HG03025 (cell line): ENCODE results near the gene SEZ6L2.
"Not testable (repeated sequence)": the region's sequence is repeated elsewhere in the genome, so short reads cannot be mapped to it uniquely, and the experiment has no call there.

Experiments
- ATAC-seq: cut with Tn5 transposase; IDR thresholded peaks from one replicate; pipeline ENCODE4 v1.9.1; 2021; ENCODE audit warnings: mild to moderate bottlenecking, moderate library complexity; ENCODE audit not compliant: unreplicated experiment, low FRiP score

SEZ6L2 gene

DNA sequence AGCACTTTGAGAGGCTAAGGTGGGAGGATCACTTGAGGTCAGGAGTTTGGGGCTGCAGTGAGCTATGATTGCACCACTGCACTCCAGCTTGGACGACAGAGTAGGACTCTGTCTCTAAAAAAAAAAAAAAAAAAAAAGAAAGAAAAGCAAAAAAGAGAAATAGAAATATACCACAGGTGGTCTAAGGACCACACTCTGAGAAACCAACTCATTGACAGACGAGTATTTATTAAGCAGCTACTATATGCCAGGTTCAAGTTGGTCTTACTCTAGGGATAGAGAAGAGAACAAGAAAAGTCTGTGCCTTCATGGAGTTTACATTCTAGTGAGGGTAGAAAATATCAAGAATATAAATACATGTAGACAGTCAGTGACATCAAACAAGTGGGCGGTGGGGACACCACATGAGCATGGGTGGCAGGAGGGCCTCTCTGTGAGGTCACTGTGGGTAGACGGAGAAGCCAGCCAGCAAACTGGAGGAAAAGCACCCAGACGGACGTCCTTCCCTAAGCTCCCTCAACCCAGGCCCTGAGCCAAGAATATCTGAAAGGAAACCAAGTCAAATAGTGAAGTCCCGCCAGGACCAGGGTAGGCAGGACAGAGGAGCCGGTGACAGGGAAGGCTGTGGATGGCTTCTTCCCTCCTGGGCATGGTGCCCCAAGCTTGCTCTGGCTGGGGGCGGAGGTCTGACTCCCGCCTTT is 41.1 kb downstream of the SEZ6L2 start:
- ATAC-seq = no peak

DNA sequence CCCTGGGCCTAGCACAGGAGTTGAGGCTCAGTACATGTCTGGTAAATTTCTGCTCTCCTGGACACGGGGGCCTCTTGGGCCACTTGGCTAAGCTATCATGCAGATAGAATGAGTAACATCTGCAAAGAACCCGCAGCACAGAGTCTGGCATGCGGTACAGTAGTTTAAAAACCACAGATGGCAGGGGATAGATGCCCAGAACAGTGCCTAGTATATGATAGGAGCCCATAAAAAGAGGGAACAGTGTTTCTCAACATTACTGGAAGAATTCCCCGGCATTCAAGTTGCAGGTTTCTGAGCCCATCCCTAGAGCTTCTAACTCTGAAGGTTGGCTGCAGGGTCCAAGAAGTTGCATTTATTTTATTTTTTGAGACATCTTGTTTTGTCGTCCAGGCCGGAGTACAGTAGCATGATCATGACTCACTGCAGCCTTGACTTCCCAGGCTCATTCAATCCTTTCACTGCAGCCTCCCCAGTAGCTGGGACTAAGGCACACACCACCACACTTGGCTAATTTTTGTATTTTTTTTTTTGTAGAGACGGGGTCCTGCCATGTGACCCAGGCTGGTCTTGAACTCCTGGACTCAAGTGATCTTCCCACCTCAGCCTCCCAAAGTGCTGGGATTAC is 42.1 kb downstream of the SEZ6L2 start:
- ATAC-seq = no peak

DNA sequence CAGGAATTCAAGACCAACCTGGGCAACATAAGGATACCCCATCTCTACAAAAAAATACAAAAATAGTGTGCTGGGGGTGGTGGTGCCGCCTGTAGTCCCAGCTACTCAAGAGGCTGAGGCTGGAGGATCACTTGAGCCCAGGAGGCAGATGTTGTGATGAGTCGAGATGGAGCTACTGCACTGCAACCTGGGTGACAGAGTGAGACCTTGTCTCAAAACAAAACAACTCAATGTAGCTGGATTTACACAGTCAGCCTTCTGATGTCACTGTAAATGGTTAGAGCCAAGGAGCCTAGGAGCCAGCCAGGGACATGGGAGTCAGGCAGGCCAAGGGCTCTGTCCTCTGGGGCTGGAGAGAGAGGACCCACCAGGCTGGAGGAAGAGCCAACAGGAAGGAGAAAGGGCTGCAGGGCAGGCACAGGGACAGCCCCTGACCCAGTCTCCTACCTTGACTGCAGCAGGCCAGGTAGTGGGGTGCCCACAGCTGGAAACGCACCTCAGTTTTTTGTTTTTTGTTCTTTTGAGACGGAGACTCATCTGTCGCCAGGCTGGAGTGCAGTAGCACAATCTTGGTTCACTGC is 44.7 kb downstream of the SEZ6L2 start:
- ATAC-seq = no peak

DNA sequence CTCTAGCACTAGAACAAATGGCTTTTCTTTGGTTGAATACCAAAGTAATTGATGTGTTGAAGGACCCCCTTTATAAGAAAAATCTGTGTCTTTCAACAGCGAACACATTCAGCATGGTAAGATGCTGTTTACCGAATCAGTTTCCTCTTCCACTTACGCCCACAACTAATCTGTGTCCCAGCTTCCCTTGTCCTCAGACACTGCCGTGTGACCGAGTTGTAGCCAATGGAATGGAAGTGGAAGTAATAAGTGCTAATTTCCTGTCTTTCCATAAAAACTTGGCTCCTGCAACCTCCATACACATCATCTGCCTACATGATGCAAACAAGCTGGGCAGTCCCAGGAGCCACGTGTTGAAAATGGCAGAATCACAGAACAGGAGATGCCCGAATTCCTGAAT is 46.7 kb downstream of the SEZ6L2 start:
- no peak for ATAC-seq

DNA sequence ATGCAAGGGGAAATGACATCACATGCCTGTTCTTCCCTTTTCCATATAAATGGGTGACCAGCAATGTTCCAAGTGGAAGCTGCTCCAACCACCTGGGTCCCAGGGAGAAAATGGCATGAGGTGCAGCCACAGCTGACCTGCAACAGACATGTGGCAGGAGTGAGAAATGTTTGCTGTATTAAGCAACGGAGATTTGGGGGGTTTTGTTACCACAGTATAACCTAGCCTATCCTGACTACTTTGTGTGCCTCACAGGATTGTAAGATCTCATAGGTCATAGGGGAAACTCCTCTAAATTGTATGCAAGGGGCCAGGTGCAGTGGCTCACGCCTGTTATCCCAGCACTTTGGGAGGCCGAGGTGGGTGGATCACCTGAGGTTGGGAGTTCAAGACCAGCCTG is 48.4 kb downstream of the SEZ6L2 start:
- no peak for ATAC-seq

DNA sequence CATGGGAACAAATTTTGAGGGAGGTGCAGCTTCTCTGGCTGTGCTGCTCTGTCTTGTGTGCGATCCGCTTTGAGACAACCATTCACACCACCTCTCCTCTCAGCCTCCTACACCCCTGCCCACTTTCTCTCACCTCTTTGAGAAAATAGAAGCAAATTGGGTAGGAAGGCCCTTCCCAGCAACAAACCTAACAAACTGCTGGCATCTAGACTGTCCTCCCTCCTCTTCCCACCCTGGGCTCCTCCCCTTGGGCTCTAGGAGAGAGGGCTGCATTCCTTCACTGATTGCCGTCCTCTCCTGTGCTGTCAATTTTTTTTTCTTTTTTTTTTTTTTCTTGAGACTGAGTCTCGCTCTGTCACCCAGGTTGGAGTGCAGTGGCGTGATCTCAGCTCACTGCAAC is 49.8 kb downstream of the SEZ6L2 start:
- no peak for ATAC-seq

DNA sequence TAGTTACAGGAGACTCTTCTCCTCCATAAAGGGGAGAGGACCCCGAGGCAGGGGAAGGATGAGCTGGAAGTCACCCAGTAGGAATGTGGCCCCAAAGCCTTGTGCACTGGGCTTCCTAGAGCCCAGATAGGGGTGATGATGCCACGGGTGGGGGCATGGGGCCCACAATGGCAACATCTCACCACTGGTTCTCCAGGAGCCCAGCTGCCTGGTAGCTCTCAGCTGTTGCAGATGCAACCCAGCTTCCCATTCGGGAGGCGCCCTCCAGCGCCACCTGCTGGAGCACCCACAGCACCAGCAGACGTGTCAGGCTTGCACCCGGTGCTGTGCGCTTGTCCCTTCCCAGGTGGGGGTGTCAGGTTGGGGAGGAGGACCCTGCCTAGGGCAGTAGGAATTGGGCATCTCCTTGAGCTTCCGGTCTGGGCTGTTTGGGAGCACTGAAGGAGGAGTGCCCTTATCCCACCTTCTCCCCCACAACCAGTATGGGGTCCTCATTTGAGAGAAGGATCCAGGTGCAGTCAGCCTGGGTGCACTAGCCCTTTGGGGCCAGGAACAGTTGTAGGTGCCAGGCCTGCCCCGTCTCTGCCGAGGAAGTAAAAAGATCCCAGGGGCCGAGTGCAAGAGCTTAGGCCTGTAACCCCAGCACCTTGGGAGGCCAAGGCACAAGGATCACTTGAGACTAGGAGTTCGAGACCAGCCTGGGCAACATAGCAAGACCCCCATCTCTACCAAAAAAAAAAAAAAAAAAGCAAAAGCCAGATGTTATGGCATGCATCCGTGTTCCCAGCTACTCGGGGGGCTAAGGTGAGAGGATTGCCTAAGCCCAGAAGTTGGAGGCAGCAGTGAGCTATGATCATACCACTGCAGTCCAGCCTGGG is 50.7 kb downstream of the SEZ6L2 start:
- ATAC-seq = no peak

DNA sequence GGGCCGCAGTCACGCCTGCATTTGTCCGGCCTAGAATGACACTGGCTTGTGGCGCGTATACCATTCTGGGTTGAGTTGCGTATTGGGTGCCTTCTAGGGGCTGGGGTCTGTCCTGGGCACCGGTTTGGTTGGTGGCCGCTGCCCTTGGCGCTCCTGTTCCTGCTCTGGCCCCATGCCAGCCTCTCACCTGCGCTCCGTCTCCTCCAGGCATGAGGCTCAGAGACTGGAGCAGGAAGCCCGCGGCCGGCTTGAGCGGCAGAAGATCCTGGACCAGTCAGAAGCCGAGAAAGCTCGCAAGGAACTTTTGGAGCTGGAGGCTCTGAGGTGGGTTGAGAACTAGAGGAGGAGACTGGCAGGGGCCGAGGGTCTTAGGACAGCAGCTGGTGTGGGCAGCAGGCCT is 53.7 kb downstream of the SEZ6L2 start:
- no peak for ATAC-seq

DNA sequence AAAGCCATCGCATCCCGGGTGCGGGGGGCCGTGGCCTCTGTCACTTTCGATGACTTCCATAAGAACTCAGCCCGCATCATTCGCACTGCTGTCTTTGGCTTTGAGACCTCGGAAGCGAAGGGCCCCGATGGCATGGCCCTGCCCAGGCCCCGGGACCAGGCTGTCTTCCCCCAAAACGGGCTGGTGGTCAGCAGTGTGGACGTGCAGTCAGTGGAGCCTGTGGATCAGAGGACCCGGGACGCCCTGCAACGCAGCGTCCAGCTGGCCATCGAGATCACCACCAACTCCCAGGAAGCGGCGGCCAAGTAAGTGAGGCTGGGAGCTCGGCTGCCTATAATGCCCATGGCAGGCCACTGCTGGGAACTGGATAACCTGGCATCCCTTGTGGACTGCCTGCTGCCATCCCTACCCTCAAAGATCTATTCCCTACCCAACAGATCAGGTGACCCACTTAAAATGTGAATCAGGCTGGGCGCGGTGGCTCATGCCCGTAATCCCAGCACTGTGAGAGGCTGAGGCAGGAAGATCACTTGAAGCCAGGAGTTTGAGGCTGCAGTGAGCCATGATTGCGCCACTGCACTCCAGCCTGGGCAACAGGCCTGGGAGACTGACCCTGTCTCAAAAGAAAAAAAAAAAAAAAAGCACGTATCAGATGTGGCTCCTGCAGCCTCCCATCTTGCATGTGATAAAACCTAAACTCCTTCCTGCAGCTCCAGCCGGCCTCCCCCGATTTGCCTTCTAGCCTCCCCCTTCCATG is 54.6 kb downstream of the SEZ6L2 start:
- no peak for ATAC-seq

DNA sequence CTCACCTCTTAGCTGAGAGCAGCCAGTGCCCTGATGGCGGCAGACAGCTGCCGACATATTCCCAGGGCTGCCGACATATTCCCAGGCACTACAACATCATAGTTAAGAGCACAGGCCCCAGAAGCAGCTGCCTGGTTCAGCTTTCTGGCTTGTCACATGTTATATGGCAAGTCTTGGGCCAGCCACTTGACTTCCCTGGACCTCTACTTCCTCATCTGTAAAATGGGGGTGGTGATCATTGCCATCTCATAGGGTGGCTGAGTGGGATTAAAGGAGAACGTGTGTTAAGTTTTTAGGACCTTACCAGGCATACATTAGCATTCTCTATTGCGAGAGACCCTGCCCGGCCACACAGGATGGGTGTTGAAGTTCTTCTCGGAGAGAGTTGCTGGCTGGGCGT is 55.4 kb downstream of the SEZ6L2 start:
- no peak for ATAC-seq

DNA sequence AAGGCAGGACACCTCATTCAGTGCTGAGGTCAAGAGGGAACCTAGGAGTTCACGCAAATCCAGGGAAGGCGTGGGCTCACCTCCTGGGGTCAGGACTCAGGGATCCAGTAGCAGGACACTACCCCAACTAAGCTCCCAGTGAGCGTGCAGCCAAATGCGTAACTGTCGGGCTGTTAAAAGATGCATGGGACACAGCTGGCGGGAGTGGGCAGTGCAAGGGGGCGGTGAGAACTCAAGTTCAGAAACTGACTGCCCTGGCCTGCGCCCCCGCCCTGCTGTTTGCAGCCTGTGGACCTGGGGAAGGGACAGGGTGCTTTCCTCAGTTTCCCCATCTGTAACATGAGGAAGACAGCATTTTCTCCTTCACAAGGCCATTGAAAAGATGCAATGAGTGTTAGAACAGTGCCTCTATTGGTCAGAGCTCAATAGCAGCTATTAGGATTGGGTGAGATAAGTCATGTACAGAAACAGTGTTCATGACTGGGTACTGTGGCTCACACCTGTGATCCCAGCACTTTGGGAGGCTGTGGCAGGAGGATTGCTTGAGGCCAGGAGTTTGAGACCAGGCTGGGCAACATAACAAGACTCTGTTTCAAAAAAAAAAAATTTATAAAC is 56.5 kb downstream of the SEZ6L2 start:
- ATAC-seq = no peak

DNA sequence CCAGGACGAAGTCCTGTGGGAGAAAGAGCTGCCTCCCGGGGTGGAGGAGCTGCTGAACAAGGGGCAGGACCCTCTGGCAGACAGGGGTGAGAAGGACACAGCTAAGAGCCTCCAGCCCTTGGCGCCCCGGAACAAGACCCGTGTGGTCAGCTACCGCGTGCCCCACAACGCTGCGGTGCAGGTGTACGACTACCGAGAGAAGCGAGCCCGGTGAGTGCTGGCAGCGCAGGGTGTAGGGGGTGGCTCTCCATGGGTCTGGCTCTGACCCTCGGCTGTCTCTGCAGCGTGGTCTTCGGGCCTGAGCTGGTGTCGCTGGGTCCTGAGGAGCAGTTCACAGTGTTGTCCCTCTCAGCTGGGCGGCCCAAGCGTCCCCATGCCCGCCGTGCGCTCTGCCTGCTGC is 57.7 kb downstream of the SEZ6L2 start:
- no peak for ATAC-seq

DNA sequence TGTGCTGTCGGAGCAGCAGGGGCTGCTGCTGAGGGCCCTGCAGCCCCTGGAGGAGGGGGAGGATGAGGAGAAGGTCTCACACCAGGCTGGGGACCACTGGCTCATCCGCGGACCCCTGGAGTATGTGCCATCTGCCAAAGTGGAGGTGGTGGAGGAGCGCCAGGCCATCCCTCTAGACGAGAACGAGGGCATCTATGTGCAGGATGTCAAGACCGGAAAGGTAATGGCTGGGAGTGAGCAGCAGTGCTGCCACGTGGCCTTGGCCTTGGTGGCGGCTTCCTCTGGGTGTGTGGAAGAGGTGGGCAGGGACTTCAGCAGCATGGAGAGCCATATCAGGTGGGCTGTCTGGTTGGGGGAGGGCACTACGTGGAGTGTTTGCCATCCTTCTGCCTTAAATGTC is 59.1 kb downstream of the SEZ6L2 start:
- no peak for ATAC-seq

DNA sequence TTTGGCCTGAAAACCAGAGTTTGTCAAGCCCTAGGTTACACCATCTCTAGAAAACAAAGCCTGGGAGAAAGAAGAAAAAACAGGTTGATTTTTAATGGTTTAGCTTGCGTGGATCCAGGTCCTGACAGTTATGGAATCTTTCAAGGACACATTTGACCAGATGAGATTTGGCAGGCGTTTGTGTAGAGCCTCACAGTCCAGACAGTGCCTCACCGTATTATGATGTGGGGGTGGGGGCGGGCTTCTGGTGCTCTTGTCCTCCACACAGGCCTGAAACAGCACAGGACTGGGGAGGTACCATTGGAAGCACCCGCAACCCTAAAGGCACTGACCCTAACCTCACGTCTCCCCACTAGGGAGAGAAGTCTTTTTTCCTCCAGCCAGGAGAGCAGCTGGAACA is 59.5 kb downstream of the SEZ6L2 start:
- no peak for ATAC-seq

DNA sequence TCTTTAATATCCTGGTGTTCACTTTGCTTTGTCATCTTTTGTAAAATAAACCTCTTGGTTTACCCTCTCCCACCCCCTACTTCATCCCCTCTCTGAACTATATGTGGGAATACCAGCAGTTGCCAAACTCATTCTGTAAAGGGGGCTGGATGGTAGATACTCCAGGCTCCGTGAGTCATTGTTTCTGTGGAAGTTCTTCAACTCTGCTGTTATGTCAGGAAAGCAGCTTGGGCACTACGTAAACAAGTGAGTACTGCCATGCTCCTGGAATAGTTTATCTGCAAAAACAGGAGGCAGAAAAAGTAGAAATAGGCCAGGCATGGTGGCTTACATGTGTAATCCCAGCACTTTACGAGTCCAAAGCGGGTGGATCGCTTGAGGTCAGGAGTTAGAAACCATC is 61.5 kb downstream of the SEZ6L2 start:
- ATAC-seq = no peak

DNA sequence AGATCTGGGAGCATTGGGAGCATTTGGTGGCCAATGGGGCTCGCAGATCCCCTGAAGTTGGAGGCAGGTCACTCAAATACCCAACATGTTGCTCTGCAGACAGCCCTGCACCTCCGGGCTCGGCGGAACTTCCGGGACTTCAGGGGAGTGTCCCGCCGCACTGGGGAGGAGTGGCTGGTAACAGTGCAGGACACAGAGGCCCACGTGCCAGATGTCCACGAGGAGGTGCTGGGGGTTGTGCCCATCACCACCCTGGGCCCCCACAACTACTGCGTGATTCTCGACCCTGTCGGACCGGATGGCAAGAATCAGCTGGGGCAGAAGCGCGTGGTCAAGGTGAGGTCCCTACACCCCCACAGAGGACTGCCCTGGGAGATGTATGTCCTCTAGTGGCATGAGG is 62.7 kb downstream of the SEZ6L2 start:
- ATAC-seq = no peak

DNA sequence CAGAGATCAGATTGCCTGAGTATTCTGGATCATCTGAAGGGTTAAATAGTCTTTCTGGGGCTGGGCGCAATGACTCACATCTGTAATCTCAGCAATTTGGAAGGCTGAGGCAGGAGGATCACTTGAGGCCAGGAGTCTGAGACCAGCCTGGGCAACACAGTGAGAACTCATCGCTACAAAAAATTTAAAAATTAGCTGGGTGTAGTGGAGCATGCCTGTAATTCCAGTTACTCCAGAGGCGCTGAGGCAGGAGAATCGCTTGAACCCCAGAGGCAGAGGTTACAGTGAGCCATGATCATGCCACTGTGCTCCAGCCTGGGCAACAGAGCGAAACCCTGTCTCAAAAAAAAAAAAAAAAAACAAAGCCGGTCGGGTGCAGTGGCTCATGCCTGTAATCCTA is 63.4 kb downstream of the SEZ6L2 start:
- ATAC-seq = no peak

DNA sequence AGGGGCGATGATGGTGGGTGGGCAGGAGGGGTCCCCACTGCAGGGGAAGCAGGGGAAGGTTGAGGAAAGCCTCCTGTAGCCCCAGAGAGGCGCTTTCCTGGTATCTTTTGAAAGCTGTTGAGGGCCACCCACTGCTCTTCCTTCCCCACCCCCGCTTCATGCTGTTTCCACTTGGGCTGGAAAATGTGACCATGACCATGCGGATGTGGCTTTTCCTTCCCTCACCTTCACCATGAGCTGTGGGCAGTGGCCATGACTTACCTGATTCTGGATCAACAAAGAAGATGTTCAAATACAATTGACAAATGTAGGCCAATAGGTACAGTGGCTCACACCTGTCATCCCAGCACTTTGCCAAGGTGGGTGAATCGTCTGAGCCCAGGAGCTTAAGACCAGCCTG is 65.3 kb downstream of the SEZ6L2 start:
- no peak for ATAC-seq

DNA sequence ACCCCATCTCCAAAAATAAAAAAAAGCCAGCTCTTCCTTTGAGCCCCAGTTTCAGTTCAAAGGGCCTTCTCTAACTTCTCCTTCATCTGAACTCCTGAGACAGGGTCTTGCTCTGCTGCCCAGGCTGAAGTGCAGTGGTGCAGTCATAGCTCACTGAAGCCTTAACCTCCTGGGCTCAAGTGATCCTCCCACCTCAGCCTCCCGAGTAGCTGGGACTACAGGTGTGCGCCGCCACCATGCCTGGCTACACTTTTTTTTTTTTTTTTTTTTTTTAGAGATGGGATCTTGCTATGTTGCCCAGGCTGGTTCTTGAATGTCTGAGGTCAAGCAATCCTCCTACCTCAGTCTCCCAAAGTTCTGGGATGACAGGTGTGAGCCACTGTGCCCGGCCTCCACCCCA is 66.1 kb downstream of the SEZ6L2 start:
- not testable (repeated sequence) for ATAC-seq

DNA sequence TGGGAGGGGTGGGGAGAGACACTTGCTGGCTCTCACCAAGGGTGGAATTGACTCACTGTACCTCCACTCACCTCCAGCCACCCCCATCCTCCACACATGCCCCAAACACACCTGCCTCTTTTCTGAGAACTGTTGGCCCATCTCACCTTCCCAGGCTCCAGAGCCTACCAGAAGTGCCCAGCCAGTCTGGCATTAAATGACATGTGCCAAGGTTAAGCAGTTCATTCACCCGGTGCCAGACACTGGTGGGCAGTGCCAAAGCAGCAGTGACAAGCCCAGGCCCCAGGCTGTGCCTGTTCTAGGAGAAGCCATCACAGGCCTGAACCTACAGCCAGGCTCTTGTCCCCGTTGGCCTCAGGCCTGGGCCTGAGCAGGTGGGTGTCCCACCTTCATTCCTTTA is 67.9 kb downstream of the SEZ6L2 start:
- ATAC-seq = no peak
